Body of pancreas (tissue), 4 donors: ENCODE data around the gene IL20RA. TPM values are rescaled to one million over a fixed set of nuclear protein-coding genes. Genes with fewer than 3 reads are reported as not detected.

Experiments
- ATAC-seq: fragments of 150-250 bp; one replicate; pipeline ENCODE4 v1.9.1; 2016
- DNase-seq, 4 donors: peaks; one replicate each; pipeline ENCODE4 v3.0.0-alpha.2; 2019
- H3K27ac ChIP-seq, 4 donors: fragments of 200-600 bp; sonication (generic); 1 replicate in 3 of 4; 2 replicates in 1 of 4; pipeline versions ENCODE4 v1.5.1 to v1.6.1; 2016 to 2019; ENCODE audit warnings: mild to moderate bottlenecking in 1 of 4, mixed read lengths in 1 of 4, moderate library complexity in 1 of 4
- H3K27me3 ChIP-seq, 2 donors: fragments of 200-600 bp; sonication (generic); one replicate each; pipeline ENCODE4 v1.6.0; 2016; ENCODE audit warnings: mild to moderate bottlenecking in 1 of 2
- H3K36me3 ChIP-seq, 2 donors: fragments of 200-600 bp; sonication (generic); replicated peaks in 1 of 2; 2 replicates each; pipeline ENCODE4 v1.5.1; 2016; ENCODE audit warnings: low read depth in 2 of 2; ENCODE audit not compliant: insufficient read depth in 1 of 2
- H3K4me1 ChIP-seq: fragments of 200-600 bp; sonication (generic); one replicate; pipeline ENCODE4 v1.6.0; 2016
- H3K4me3 ChIP-seq, 2 donors: fragments of 200-600 bp; sonication (generic); 1 replicate in 1 of 2; 2 replicates in 1 of 2; pipeline ENCODE4 v1.5.1; 2016 to 2019
- H3K9me3 ChIP-seq, 3 donors: fragments of 200-600 bp; sonication (generic); 1 replicate in 2 of 3; 2 replicates in 1 of 3; pipeline ENCODE4 v1.5.1; 2016
- POLR2A ChIP-seq, 3 donors: fragments of 450-650 bp; IDR thresholded peaks; one replicate each; pipeline ENCODE4 v1.6.1; 2016; ENCODE audit warnings: antibody characterized with exemption in 3 of 3, mild to moderate bottlenecking in 2 of 3
- WGBS, 2 donors: methylation state at CpG; one replicate each; pipeline ENCODE4 v1.1.5; 2017; 5-methylcytosine and 5-hydroxymethylcytosine counted together
- intact Hi-C: fragments of 100-400 bp; cut with DNase I; formaldehyde crosslinking; loops from one replicate; pipeline ENCODE4 v1.15.1; 2023
- total RNA-seq, 2 donors: library from RNA; depleted of rRNA; stranded (reverse); fragments of >200 nt; gene quantifications; one replicate each; pipeline ENCODE4 v1.1.0, GENCODE V29; 2016
- TF ChIP-seq, protein P1 (sequence below), 7 experiments: fragments of 450-650 bp in 4 of 7; fragments of 200-600 bp in 3 of 7; sonication (generic) in 3 of 7; IDR thresholded peaks; one replicate each; pipeline ENCODE4 v1.5.1; 2016 to 2019; ENCODE audit warnings: antibody characterized with exemption in 7 of 7

IL20RA gene
- total RNA-seq, 2 donors from 2014 or later = 12.7 to 23.7 TPM

DNA sequence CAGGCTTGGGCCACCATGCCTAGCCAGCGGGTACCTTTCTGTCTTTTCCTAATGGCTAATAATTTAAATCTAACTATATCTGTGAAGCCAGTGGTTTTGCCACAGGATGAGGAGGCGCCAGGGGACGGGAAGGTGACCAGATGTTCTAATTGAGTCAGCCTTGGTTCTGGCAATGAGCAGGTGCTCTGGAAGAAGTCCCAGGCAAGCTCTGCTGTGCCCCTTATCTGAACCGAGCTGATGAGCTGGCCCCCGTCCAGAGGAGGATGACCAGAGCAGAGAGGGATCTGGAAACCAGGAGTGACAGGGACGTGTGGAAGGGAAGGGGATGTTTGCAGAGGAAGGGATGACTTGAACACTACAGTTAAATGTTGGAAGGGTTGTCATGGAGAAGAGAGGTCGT, 75.9 kb downstream of the IL20RA start:
- intact Hi-C loops = no loop called here
- 34 to 39% methylated on average over 7 of the region's 7 CpGs for WGBS, 2 donors
- H3K36me3 ChIP-seq = no peaks in the 10 kb centered on the region
- no peak overlapping the region for H3K4me3 ChIP-seq
- ATAC-seq (no peak), DNase-seq (peak; percentile 20 to 65 (median 32))
- H3K9me3 ChIP-seq = no peaks in the 10 kb centered on the region
- TF ChIP-seq, protein P1, sequence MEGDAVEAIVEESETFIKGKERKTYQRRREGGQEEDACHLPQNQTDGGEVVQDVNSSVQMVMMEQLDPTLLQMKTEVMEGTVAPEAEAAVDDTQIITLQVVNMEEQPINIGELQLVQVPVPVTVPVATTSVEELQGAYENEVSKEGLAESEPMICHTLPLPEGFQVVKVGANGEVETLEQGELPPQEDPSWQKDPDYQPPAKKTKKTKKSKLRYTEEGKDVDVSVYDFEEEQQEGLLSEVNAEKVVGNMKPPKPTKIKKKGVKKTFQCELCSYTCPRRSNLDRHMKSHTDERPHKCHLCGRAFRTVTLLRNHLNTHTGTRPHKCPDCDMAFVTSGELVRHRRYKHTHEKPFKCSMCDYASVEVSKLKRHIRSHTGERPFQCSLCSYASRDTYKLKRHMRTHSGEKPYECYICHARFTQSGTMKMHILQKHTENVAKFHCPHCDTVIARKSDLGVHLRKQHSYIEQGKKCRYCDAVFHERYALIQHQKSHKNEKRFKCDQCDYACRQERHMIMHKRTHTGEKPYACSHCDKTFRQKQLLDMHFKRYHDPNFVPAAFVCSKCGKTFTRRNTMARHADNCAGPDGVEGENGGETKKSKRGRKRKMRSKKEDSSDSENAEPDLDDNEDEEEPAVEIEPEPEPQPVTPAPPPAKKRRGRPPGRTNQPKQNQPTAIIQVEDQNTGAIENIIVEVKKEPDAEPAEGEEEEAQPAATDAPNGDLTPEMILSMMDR (IDR thresholded peaks at IDR 0.05) = no peak
- no peak for TF ChIP-seq POLR2A (IDR thresholded peaks at IDR 0.05)
- no peaks in the 10 kb centered on the region for H3K27me3 ChIP-seq
- H3K27ac ChIP-seq = no peak overlapping the region
- peaks cover 6% of the 10 kb centered on the region for H3K4me1 ChIP-seq

DNA sequence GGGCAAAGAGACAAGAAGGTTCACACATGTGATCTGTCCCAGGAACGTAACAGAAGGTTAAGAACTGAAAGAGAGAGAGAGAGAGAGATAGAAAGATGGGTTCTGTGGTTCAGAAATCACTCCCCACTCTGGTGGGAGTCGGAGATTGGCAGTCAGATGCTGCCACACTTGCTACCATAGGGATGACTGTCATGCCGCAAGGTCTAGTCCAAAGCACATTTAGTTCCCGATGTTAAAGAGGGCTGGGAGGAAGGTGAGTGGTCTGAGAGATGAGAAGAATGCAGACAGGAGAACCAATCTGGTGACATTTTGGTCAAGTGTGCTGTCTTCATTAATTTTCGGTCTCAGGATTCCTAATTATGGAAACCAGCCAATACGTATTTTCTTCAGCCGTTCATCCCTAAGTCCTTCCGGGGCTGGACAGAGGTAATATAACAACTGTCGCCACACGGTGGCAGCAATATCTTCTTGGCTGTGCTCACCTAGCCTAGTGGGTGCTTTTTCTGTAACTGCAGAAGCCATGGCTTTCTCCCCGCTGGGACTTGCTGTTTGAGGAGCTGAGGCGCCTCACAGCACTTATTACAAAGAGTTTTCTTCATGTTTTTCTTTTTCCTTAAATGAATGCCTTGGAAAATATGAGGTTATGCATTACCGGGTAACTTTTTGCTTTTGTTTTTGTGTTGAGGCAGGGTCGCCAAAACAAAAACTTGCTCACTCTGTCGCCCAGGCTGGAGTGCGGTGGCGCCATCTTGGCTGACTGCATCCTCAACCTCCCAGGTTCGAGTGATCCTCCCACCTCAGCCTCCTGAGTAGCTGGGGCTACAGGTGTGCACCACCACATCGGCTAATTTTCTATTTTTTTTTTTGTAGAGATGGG, 76.7 kb downstream of the IL20RA start:
- ATAC-seq = peak; percentile 88
- WGBS, 2 donors = 47 to 49% methylated on average over 19 of the region's 19 CpGs

DNA sequence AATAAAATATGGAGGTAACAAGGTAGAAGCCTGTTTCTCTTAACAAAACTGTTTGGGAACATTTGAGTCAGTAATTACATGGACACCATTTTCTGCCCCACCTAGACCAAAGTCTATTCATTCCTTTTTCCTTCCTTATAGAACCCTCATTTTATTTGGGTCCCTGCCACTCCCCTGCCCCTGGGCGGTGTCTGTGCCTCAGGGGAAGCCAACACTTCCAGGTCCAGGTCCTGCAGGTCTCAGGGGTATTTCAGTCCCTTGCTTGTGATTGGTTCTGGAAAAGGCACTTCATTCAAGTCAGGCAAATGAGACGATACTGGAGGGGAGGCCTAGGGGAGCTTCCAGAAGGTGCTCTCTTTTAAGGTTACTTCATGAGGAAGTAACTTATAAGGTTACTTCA, 80.4 kb downstream of the IL20RA start:
- peaks cover 6% of the 10 kb centered on the region for H3K4me1 ChIP-seq
- no peak overlapping the region for H3K27ac ChIP-seq
- WGBS, 2 donors = 83 to 89% methylated on average over 2 of the region's 2 CpGs
- no peaks in the 10 kb centered on the region for H3K36me3 ChIP-seq
- ATAC-seq = no peak
- no peaks in the 10 kb centered on the region for H3K27me3 ChIP-seq
- H3K9me3 ChIP-seq = no peaks in the 10 kb centered on the region
- H3K4me3 ChIP-seq = no peak overlapping the region
- TF ChIP-seq, protein P1 (IDR thresholded peaks at IDR 0.05) = no peak
- TF ChIP-seq POLR2A (IDR thresholded peaks at IDR 0.05) = no peak
- intact Hi-C loops = no loop called here
- DNase-seq = no peak

More for the DNA sequence above, 76.7 kb downstream of the IL20RA start:
- peak; percentile 79 to 86 (median 82) for DNase-seq
- Histone ChIP-seq H3K9me3 (no peaks in the 10 kb centered on the region), H3K27me3 (no peaks in the 10 kb centered on the region), H3K36me3 (no peaks in the 10 kb centered on the region), H3K27ac (no peak overlapping the region), H3K4me1 (peaks cover 6% of the 10 kb centered on the region), H3K4me3 (no peak overlapping the region)
- no peak for TF ChIP-seq POLR2A (IDR thresholded peaks at IDR 0.05)
- TF ChIP-seq, protein P1 (IDR thresholded peaks at IDR 0.05) = peak; percentile 24 to 82 (median 72)
- intact Hi-C loops = no loop called here

DNA sequence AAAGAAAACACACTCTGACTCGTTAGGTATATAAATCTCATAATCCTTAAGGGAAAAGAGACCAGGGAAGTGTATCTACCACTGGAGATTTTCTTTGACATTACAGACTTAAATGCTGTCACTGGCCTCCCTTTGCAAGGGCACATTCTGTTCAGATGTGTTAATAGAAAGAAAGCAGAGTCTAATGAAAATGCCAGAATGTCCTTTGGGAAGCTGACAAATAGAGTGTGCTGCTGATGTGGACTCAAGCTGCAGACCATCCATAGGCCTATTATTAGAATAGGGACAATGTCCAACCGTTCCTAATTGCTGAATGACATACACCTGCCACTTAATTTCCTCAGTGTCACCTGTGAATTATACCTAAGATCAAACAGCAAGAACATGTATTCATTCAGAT, 81.5 kb downstream of the IL20RA start:
- Histone ChIP-seq H3K36me3 (no peaks in the 10 kb centered on the region), H3K27ac (no peak overlapping the region), H3K4me1 (no peaks in the 10 kb centered on the region), H3K4me3 (no peak overlapping the region), H3K9me3 (no peaks in the 10 kb centered on the region), H3K27me3 (no peaks in the 10 kb centered on the region)
- no peak for DNase-seq
- ATAC-seq = no peak
- 72 to 76% methylated on average over 2 of the region's 2 CpGs for WGBS, 2 donors
- no peak for TF ChIP-seq POLR2A (IDR thresholded peaks at IDR 0.05)
- TF ChIP-seq, protein P1 (IDR thresholded peaks at IDR 0.05) = no peak
- intact Hi-C loops = no loop called here
